K562 (cell line): ENCODE measurements around the gene PHOX2A. TPM values are rescaled to one million over a fixed set of nuclear protein-coding genes. Genes with fewer than 3 reads are reported as not detected.

Source experiments
- GATAD2B ChIP-seq: fragments of 450-650 bp; IDR thresholded peaks from 2 replicates; pipeline ENCODE4 v1.6.1; 2017; ENCODE audit warnings: mild to moderate bottlenecking, borderline replicate concordance
- JUNB ChIP-seq: fragments of 450-650 bp; formaldehyde crosslinking; conservative IDR thresholded peaks from 2 replicates; pipeline ENCODE4 v1.4.0; 2020; ENCODE audit warnings: mild to moderate bottlenecking
- JUND ChIP-seq, 2 experiments: IDR thresholded peaks; 2 replicates in 1 of 2; 3 replicates in 1 of 2; pipeline ENCODE4 v1.6.1; 2011; ENCODE audit warnings: borderline replicate concordance in 2 of 2, low read depth in 2 of 2, low read length in 2 of 2, improper control_type of control experiment in 1 of 2, missing biosample characterization in 1 of 2, missing genetic modification characterization in 1 of 2, missing genetic modification reagents in 1 of 2
- KDM5B ChIP-seq: fragments of 200-600 bp; sonication (generic); IDR thresholded peaks from 2 replicates; pipeline ENCODE4 v1.6.1; 2012; ENCODE audit warnings: low read depth, mild to moderate bottlenecking, moderate library complexity, low read length, control low read depth, inconsistent platforms; ENCODE audit not compliant: insufficient replicate concordance
- KLF16 ChIP-seq: IDR thresholded peaks from 2 replicates; pipeline ENCODE4 v1.6.1; 2016; ENCODE audit warnings: antibody characterized with exemption
- MAZ ChIP-seq, 2 experiments: fragments of 450-650 bp in 1 of 2; sonication (generic) in 1 of 2; formaldehyde crosslinking; IDR thresholded peaks in 1 of 2; conservative IDR thresholded peaks in 1 of 2; 2 replicates each; pipeline versions ENCODE4 v1.4.0 to v1.5.0; 2020; ENCODE audit warnings: mild to moderate bottlenecking in 1 of 2, missing genetic modification reagents in 1 of 2
- MCM5 ChIP-seq: fragments of 450-650 bp; IDR thresholded peaks from 2 replicates; pipeline ENCODE4 v1.6.1; 2016; ENCODE audit warnings: low read depth
- NR2F6 ChIP-seq: fragments of 450-650 bp; formaldehyde crosslinking; IDR thresholded peaks from 2 replicates; pipeline ENCODE4 v1.4.0; 2020; ENCODE audit warnings: mild to moderate bottlenecking
- RBBP5 ChIP-seq: fragments of 200-600 bp; sonication (generic); IDR thresholded peaks from 2 replicates; pipeline ENCODE4 v1.6.1; 2012; ENCODE audit warnings: borderline replicate concordance, mild to moderate bottlenecking, low read length, control low read depth, inconsistent platforms; ENCODE audit not compliant: insufficient read depth, poor library complexity, severe bottlenecking
- SNIP1 ChIP-seq: fragments of 450-650 bp; IDR thresholded peaks from 2 replicates; pipeline ENCODE4 v1.7.1; 2017; ENCODE audit warnings: low read depth, mild to moderate bottlenecking
- TAF7 ChIP-seq: fragments of 450-650 bp; IDR thresholded peaks from 2 replicates; pipeline ENCODE4 v1.6.1; 2016; ENCODE audit warnings: missing genetic modification characterization, missing compliant biosample characterization
- XRCC5 ChIP-seq: fragments of 200-400 bp; formaldehyde crosslinking; IDR thresholded peaks from 2 replicates; pipeline ENCODE4 v1.6.1; 2017; ENCODE audit warnings: low read depth, mild to moderate bottlenecking, low read length
- ZNF766 ChIP-seq: fragments of 200-800 bp; sonication (Bioruptor generic); conservative IDR thresholded peaks from 2 replicates; pipeline ENCODE4 v1.6.1; 2016; ENCODE audit warnings: missing genetic modification characterization, missing compliant biosample characterization
- polyA plus RNA-seq, 8 experiments: library from polyadenylated mRNA; depleted of rRNA in 4 of 8; stranded (reverse) in 5 of 8; unstranded in 3 of 8; fragments of >200 nt; fragmentation: Nextera tagmentation in 2 of 8; fragmentation: Illumina TruSeq in 1 of 8; extraction: Ambion mirVana in 2 of 8; extraction: Trizol in 1 of 8; gene quantifications; 2 replicates each; pipeline versions ENCODE4 v1.2.1 to v1.2.3, GENCODE V29; 2011 to 2014; ENCODE audit warnings: inconsistent platforms in 1 of 8, missing spikeins in 1 of 8
- total RNA-seq, 7 experiments: library from RNA; depleted of rRNA in 6 of 7; stranded (reverse); fragments of >200 nt in 6 of 7; fragmentation: Illumina TruSeq in 2 of 7; extraction: Trizol in 2 of 7; gene quantifications; 2 replicates each; pipeline versions ENCODE4 v1.2.1 to v1.2.3, GENCODE V29; 2011 to 2021; ENCODE audit warnings: low replicate concordance in 1 of 7
- TF ChIP-seq, protein P1 (sequence below): sonication (generic); formaldehyde crosslinking; IDR thresholded peaks from 2 replicates; pipeline ENCODE4 v1.8.1; 2023; ENCODE audit warnings: mild to moderate bottlenecking, missing genetic modification reagents
- TF ChIP-seq, protein P2 (sequence below): fragments of 250-450 bp; sonication (Bioruptor Pico); IDR thresholded peaks from 2 replicates; pipeline ENCODE4 v1.9.0; 2021; ENCODE audit warnings: mild to moderate bottlenecking
- TF ChIP-seq, protein P3 (sequence below), 2 experiments: fragments of 450-650 bp in 1 of 2; sonication (generic) in 1 of 2; formaldehyde crosslinking in 1 of 2; IDR thresholded peaks in 1 of 2; conservative IDR thresholded peaks in 1 of 2; 2 replicates each; pipeline versions ENCODE4 v1.6.1 to v1.8.1; 2016 to 2023; ENCODE audit warnings: mild to moderate bottlenecking in 2 of 2, moderate library complexity in 2 of 2, inconsistent platforms in 1 of 2, missing genetic modification reagents in 1 of 2
- TF ChIP-seq, protein P4 (sequence below): fragments of 450-650 bp; conservative IDR thresholded peaks from 2 replicates; pipeline ENCODE4 v1.6.1; 2016; ENCODE audit warnings: missing genetic modification characterization, low read depth, mild to moderate bottlenecking, missing compliant biosample characterization, moderate library complexity
- TF ChIP-seq, protein P5 (sequence below): sonication (generic); formaldehyde crosslinking; IDR thresholded peaks from 2 replicates; pipeline ENCODE4 v1.8.0; 2023; ENCODE audit warnings: mild to moderate bottlenecking, missing genetic modification reagents

PHOX2A gene
- total and polyA plus RNA-seq, 9 of the 15 experiments (the other 6 are each of a cell fraction or from before 2014, with no cell fraction given) = not detected

DNA sequence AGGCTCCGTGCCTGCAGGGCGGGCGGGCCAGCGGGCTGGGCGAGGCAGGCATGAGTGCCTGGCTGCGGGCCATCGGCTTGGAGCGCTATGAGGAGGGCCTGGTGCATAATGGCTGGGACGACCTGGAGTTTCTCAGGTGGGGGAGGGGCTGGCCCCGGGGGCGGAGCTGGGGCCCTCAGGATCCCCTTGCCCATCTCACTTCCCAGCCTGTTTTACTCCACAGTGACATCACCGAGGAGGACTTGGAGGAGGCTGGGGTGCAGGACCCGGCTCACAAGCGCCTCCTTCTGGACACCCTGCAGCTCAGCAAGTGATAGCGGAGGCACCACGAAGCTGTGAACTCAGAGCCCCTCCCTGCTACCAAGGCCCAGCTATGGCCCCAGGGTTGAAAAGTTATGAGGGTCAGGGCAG is 5.9 kb downstream of the PHOX2A start (continued):
- TF ChIP-seq, protein P1, sequence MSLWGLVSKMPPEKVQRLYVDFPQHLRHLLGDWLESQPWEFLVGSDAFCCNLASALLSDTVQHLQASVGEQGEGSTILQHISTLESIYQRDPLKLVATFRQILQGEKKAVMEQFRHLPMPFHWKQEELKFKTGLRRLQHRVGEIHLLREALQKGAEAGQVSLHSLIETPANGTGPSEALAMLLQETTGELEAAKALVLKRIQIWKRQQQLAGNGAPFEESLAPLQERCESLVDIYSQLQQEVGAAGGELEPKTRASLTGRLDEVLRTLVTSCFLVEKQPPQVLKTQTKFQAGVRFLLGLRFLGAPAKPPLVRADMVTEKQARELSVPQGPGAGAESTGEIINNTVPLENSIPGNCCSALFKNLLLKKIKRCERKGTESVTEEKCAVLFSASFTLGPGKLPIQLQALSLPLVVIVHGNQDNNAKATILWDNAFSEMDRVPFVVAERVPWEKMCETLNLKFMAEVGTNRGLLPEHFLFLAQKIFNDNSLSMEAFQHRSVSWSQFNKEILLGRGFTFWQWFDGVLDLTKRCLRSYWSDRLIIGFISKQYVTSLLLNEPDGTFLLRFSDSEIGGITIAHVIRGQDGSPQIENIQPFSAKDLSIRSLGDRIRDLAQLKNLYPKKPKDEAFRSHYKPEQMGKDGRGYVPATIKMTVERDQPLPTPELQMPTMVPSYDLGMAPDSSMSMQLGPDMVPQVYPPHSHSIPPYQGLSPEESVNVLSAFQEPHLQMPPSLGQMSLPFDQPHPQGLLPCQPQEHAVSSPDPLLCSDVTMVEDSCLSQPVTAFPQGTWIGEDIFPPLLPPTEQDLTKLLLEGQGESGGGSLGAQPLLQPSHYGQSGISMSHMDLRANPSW = no peak
- TF ChIP-seq JUNB (CRISPR knock-in tag) (no peak), MAZ (CRISPR knock-in tag; conservative IDR thresholded peaks at IDR 0.05 in 1 of 2, IDR thresholded peaks at IDR 0.05 in 1 of 2) (peak in 1 of 2 experiments; percentile 81; a peak in 2 of 4 replicates), MCM5 (no peak), NR2F6 (CRISPR knock-in tag) (no peak), ZNF766 (no peak), KLF16 (0 out of 2 replicates have a peak, but pooled peaks have one; percentile 17), XRCC5 (peak; percentile 69; the same call in 1 of the 2 replicates), JUND (IDR thresholded peaks at IDR 0.05; ENCODE audit: borderline replicate concordance, low read depth, low read length) (peak; percentile 69), JUND (tag; IDR thresholded peaks at IDR 0.05; ENCODE audit: borderline replicate concordance, low read depth, low read length) (peak; percentile 23; the same call in 1 of the 3 replicates), SNIP1 (no peak), RBBP5 (no peak), GATAD2B (no peak), TAF7 (tag) (no peak), KDM5B (no peak)
- TF ChIP-seq, protein P2, sequence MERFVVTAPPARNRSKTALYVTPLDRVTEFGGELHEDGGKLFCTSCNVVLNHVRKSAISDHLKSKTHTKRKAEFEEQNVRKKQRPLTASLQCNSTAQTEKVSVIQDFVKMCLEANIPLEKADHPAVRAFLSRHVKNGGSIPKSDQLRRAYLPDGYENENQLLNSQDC = no peak
- TF ChIP-seq, protein P3, sequence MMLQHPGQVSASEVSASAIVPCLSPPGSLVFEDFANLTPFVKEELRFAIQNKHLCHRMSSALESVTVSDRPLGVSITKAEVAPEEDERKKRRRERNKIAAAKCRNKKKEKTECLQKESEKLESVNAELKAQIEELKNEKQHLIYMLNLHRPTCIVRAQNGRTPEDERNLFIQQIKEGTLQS (IDR thresholded peaks at IDR 0.05) = peak; percentile 60
- TF ChIP-seq, protein P3 (CRISPR knock-in tag; conservative IDR thresholded peaks at IDR 0.05) = no peak
- TF ChIP-seq, protein P4, sequence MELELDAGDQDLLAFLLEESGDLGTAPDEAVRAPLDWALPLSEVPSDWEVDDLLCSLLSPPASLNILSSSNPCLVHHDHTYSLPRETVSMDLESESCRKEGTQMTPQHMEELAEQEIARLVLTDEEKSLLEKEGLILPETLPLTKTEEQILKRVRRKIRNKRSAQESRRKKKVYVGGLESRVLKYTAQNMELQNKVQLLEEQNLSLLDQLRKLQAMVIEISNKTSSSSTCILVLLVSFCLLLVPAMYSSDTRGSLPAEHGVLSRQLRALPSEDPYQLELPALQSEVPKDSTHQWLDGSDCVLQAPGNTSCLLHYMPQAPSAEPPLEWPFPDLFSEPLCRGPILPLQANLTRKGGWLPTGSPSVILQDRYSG (tag) = no peak
- TF ChIP-seq, protein P5, sequence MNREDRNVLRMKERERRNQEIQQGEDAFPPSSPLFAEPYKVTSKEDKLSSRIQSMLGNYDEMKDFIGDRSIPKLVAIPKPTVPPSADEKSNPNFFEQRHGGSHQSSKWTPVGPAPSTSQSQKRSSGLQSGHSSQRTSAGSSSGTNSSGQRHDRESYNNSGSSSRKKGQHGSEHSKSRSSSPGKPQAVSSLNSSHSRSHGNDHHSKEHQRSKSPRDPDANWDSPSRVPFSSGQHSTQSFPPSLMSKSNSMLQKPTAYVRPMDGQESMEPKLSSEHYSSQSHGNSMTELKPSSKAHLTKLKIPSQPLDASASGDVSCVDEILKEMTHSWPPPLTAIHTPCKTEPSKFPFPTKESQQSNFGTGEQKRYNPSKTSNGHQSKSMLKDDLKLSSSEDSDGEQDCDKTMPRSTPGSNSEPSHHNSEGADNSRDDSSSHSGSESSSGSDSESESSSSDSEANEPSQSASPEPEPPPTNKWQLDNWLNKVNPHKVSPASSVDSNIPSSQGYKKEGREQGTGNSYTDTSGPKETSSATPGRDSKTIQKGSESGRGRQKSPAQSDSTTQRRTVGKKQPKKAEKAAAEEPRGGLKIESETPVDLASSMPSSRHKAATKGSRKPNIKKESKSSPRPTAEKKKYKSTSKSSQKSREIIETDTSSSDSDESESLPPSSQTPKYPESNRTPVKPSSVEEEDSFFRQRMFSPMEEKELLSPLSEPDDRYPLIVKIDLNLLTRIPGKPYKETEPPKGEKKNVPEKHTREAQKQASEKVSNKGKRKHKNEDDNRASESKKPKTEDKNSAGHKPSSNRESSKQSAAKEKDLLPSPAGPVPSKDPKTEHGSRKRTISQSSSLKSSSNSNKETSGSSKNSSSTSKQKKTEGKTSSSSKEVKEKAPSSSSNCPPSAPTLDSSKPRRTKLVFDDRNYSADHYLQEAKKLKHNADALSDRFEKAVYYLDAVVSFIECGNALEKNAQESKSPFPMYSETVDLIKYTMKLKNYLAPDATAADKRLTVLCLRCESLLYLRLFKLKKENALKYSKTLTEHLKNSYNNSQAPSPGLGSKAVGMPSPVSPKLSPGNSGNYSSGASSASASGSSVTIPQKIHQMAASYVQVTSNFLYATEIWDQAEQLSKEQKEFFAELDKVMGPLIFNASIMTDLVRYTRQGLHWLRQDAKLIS (CRISPR knock-in tag) = no peak
